Bronchial epithelial cell (primary cell): ENCODE measurements around the gene GPR173. TPM values are rescaled to one million over a fixed set of nuclear protein-coding genes. Genes with fewer than 3 reads are reported as not detected.

Experiments used
- DNase-seq: peaks from one replicate; pipeline ENCODE4 v3.0.0-alpha.2; 2010; ENCODE audit warnings: low read depth
- FAIRE-seq: peaks from 2 replicates; lab custom pipeline; 2011; peaks lifted over from hg19 to GRCh38; lab: Jason Lieb, UNC
- H3K27me3 ChIP-seq: 2 replicates; pipeline ENCODE4 v1.5.1; 2011; ENCODE audit warnings: low read length; ENCODE audit not compliant: control insufficient read depth, insufficient read depth
- H3K36me3 ChIP-seq: 2 replicates; pipeline ENCODE4 v1.5.1; 2011; ENCODE audit warnings: low read length; ENCODE audit not compliant: control insufficient read depth, insufficient read depth
- H3K4me3 ChIP-seq: 2 replicates; pipeline ENCODE4 v1.5.1; 2011; ENCODE audit warnings: mild to moderate bottlenecking, low read depth, low read length, control low read depth
- CTCF ChIP-seq: IDR thresholded peaks from 2 replicates; pipeline ENCODE4 v1.5.1; 2011; ENCODE audit warnings: mild to moderate bottlenecking, moderate library complexity, low read length, control low read depth, inconsistent platforms; ENCODE audit not compliant: insufficient read depth, severe bottlenecking
- total RNA-seq: library from RNA; depleted of rRNA; stranded (reverse); fragments of >200 nt; gene quantifications from 2 replicates; pipeline ENCODE4 v1.2.1, GENCODE V29; 2014

Gene GPR173
- total RNA-seq, 1 donor from 2014 or later, result not detected

DNA sequence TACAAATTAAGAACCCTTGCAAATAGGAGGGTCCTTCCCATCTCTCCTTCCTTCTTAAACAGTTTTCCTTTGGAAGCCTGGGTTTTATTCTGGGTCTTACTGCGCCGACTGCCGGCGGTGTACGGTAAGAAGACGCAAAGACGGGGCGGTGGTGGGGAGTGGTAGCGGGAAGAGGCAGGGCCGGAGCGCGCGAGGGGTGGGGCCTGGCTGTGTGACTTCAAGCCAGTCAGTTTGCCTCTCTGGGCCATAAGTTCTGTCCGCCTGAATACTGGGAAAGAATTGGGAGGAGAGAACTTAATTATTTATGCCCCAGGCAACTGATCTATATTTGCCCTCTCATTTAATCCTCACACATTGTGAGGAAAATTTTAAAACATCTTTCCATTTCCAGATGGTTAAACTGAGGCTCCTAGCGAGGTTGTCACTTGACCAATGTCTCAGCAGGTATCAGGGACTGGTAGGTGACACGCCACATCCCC is 44.6 kb downstream of the GPR173 start:
- Histone ChIP-seq H3K36me3 (no peaks in the 10 kb centered on the region), H3K4me3 (peak overlapping the region; percentile 39), H3K27me3 (no peaks in the 10 kb centered on the region)
- FAIRE-seq (no peak), DNase-seq (peak; percentile 48)
- TF ChIP-seq CTCF, result peak; percentile 41

DNA sequence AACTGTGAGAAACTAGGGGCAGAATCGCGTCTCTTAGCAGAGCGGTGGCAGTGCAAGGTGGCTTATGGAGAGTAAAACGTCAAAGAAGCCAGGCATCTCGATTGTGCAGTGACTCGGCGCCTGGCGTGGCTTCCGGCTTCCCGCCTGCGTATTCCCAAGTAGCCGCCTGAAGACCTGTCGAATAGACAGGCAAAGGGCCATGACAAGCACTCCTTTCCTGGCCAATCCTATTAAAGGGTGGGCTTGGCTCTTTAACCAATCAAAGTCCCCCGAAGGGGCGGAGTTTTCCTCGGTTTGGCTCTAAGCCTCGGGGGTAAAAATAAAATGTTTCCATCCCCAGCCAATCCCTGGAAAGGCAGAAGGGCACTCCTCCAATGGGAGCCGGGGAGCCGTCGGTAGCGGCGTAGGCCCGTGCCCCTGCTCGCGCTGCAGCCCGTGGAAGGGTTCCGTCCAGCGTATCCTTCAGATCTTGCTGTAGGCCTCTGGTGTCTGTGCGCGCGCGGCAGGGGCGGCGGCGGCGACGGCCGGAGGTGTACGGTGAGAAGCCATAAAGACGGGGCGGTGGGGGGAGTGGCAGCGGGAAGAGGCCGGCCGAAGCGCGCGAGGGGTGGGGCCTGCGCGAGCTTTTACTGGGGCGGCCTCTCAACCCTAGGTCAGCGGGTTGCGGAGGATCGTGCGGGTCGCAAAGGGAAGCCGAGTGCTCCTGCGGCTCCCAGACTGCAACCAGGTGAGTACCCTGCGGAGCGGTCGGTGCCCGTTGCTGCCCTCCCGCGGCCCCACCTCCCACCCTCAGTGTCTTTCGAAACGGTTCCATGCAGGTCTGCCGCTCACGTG is 45.4 kb downstream of the GPR173 start, which contains the start of gene KANTR:
Gene KANTR, plus strand, starts transcription at position 395 of the 834 bp plus-strand sequence. CDS start 30,131 bp downstream, outside the sequence.
- no peaks in the 10 kb centered on the region for H3K27me3 ChIP-seq
- DNase-seq (peak; percentile 90), FAIRE-seq (no peak)
- peak; percentile 10 for TF ChIP-seq CTCF
- peak within 1 kb of the TSS; percentile 67 for H3K4me3 ChIP-seq
- no peaks in the 10 kb centered on the region for H3K36me3 ChIP-seq

- H3K27me3 ChIP-seq, result no peaks in the 10 kb centered on the region
- FAIRE-seq (no peak), DNase-seq (no peak)
- H3K36me3 ChIP-seq, result no peaks in the 10 kb centered on the region
- no peak for TF ChIP-seq CTCF
- H3K4me3 ChIP-seq, result peak overlapping the region; percentile 67
Measured at GRCh38 chrX:53094582-53094905, 46.0 kb downstream of the GPR173 start.

DNA sequence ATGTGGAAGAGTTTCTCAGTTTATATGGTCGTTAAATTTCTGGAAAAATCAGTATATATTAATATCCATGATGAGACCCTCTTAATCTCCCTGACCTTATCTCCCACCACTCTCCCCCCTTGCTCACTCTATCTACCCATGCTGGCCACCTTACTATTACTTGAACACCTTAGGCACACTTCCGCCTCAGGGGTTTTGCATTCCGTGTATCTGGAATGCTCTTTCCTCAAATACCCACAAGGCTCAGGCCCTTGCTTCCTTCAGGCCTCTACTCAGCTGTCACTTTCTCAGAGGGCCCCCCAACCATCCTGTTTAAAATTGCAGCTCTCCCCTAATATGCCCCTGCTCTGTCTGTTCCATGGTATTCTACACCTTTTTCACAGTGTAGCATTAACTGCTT is 47.2 kb downstream of the GPR173 start:
- TF ChIP-seq CTCF, result no peak
- no peak for DNase-seq
- FAIRE-seq, result no peak
- H3K27me3 ChIP-seq, result no peaks in the 10 kb centered on the region
- no peaks in the 10 kb centered on the region for H3K36me3 ChIP-seq
- no peak overlapping the region for H3K4me3 ChIP-seq

DNA sequence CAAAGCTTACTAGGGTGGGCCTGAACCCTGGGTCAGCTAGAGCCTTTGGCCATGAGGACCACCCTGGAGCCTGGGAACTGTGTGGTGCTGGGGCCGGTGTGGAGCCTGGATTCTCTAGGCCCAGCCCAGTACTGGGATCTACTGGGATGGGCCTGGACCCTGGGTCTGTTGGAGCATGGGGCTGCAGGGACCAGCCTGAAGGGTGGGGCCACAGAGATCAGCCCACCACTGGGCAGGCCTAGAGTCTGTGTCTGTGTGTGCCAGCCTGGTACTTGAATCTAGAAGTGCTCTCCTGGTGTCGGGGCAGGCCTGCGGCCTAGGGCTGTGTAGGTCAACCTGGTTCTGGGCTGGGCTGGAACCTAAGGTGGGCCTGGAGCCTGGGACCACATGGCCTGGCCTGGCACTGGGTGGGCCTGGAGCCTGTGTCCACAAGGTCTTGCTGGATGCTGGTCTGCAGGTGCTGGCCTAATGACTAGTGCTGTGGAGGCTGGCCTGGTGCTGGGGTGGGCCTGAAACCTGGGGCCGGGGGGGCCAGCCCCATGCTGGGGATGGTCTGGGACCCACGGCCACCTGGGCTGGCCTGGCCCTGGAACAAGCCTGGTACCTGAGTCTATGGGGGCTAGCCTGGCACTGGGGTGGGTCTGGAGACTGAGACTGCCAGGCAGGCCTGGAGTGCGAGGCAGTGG is 66.4 kb downstream of the GPR173 start:
- H3K4me3 ChIP-seq, result no peak overlapping the region
- H3K36me3 ChIP-seq, result no peaks in the 10 kb centered on the region
- no peak for DNase-seq
- FAIRE-seq, result no peak
- no peaks in the 10 kb centered on the region for H3K27me3 ChIP-seq
- no peak for TF ChIP-seq CTCF
